ENCODE measurements around the gene ID3. TPM values are rescaled to one million over a fixed set of nuclear protein-coding genes. Genes with fewer than 3 reads are reported as not detected.

Gene ID3
- polyA plus RNA-seq, 1 donor from 2014 or later = 8.0 TPM

DNA sequence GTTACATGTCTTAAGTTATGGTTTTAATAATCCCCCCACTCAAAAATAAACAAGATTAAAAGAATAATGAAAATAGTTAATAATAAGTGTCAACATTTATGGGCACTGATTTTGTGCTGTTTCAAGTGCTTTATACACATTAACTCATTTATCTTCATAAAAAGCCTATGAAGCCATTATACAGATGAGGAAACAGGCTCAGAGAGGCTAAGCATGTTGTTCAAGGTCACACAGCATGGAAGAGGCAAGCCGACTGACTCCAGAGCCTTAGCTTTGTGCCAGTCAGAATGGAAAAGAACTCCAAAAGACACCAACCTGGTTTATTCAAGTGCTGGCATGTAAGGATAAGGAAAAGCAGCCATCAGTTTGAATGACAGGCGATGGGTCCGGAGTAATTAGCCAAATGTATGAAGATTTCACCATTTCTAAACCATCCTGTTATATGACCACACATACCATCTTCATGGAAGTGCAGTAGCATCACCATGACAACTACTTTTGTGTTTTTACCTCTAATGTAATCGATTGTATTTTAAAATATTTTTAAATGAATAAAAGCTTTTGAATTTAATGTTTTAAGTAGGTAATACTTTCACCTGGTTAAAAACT lies 14.4 kb upstream of the ID3 start:
- Histone ChIP-seq H3K36me3 (ENCODE audit: insufficient read depth, low read length) (no peaks in the 10 kb centered on the region), H3K79me2 (replicated peaks; ENCODE audit: insufficient read depth, low read length) (no peaks in the 10 kb centered on the region), H3K9me3 (ENCODE audit: low read length) (no peaks in the 10 kb centered on the region), H2AFZ (ENCODE audit: low read depth, low read length) (no peak overlapping the region), H3K27ac (ENCODE audit: low read length) (no peak overlapping the region), H4K20me1 (ENCODE audit: insufficient read depth) (no peaks in the 10 kb centered on the region), H3F3A (ENCODE audit: insufficient read depth, low read length, poor library complexity, severe bottlenecking) (no peaks in the 10 kb centered on the region), H3K9ac (ENCODE audit: low read length) (no peak overlapping the region), H3K4me3 (ENCODE audit: low read length) (no peak overlapping the region), H3K27me3 (ENCODE audit: insufficient read depth, low read depth, low read length) (peaks cover 4% of the 10 kb centered on the region), H3K4me2 (ENCODE audit: low read length) (no peak overlapping the region), H3K9me2 (ENCODE audit: insufficient read depth, low read length) (no peaks in the 10 kb centered on the region)
- no peak for TF ChIP-seq SMC3 (conservative IDR thresholded peaks at IDR 0.05; ENCODE audit: poor library complexity)
- TF ChIP-seq TAF1 (IDR thresholded peaks at IDR 0.05; ENCODE audit: low read depth) = no peak
- TF ChIP-seq RAD21 (conservative IDR thresholded peaks at IDR 0.05) = no peak
- no peak for TF ChIP-seq EZH2 (IDR thresholded peaks at IDR 0.05; ENCODE audit: borderline replicate concordance, insufficient read depth, low read length, poor library complexity, severe bottlenecking)
- TF ChIP-seq, protein P1, sequence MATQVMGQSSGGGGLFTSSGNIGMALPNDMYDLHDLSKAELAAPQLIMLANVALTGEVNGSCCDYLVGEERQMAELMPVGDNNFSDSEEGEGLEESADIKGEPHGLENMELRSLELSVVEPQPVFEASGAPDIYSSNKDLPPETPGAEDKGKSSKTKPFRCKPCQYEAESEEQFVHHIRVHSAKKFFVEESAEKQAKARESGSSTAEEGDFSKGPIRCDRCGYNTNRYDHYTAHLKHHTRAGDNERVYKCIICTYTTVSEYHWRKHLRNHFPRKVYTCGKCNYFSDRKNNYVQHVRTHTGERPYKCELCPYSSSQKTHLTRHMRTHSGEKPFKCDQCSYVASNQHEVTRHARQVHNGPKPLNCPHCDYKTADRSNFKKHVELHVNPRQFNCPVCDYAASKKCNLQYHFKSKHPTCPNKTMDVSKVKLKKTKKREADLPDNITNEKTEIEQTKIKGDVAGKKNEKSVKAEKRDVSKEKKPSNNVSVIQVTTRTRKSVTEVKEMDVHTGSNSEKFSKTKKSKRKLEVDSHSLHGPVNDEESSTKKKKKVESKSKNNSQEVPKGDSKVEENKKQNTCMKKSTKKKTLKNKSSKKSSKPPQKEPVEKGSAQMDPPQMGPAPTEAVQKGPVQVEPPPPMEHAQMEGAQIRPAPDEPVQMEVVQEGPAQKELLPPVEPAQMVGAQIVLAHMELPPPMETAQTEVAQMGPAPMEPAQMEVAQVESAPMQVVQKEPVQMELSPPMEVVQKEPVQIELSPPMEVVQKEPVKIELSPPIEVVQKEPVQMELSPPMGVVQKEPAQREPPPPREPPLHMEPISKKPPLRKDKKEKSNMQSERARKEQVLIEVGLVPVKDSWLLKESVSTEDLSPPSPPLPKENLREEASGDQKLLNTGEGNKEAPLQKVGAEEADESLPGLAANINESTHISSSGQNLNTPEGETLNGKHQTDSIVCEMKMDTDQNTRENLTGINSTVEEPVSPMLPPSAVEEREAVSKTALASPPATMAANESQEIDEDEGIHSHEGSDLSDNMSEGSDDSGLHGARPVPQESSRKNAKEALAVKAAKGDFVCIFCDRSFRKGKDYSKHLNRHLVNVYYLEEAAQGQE (IDR thresholded peaks at IDR 0.05; ENCODE audit: borderline replicate concordance) = no peak
- no peak for TF ChIP-seq EP300 (conservative IDR thresholded peaks at IDR 0.05; ENCODE audit: poor library complexity, severe bottlenecking)
- TF ChIP-seq, protein P2, sequence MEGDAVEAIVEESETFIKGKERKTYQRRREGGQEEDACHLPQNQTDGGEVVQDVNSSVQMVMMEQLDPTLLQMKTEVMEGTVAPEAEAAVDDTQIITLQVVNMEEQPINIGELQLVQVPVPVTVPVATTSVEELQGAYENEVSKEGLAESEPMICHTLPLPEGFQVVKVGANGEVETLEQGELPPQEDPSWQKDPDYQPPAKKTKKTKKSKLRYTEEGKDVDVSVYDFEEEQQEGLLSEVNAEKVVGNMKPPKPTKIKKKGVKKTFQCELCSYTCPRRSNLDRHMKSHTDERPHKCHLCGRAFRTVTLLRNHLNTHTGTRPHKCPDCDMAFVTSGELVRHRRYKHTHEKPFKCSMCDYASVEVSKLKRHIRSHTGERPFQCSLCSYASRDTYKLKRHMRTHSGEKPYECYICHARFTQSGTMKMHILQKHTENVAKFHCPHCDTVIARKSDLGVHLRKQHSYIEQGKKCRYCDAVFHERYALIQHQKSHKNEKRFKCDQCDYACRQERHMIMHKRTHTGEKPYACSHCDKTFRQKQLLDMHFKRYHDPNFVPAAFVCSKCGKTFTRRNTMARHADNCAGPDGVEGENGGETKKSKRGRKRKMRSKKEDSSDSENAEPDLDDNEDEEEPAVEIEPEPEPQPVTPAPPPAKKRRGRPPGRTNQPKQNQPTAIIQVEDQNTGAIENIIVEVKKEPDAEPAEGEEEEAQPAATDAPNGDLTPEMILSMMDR (IDR thresholded peaks at IDR 0.05; ENCODE audit: poor library complexity, severe bottlenecking) = no peak
- no peak for TF ChIP-seq POLR2AphosphoS5 (IDR thresholded peaks at IDR 0.05)
- TF ChIP-seq MXI1 (conservative IDR thresholded peaks at IDR 0.05; ENCODE audit: poor library complexity, severe bottlenecking) = no peak

DNA sequence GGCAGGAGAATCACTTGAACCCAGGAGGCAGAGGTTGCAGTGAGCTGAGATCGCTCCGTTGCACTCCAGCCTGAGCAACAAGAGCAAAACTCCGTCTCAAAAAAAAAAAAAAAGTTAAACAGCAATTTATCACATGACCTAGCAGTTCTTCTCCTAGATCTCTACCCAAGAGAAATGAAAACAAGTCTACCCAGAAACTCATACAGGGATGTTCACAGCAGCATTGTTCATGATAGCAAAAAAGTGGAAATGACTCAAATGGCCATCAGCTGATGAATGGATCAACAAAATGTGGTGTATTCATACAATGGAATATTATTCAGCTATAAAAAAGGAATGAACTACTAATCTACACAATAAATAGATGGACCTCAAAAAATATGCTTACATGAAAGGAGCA lies 12.2 kb upstream of the ID3 start:
- H3K4me2 ChIP-seq (ENCODE audit: low read length) = no peak overlapping the region
- H3K27me3 ChIP-seq (ENCODE audit: insufficient read depth, low read depth, low read length) = peaks cover 11% of the 10 kb centered on the region
- H2AFZ ChIP-seq (ENCODE audit: low read depth, low read length) = no peak overlapping the region
- H3K9me3 ChIP-seq (ENCODE audit: low read length) = no peaks in the 10 kb centered on the region
- no peaks in the 10 kb centered on the region for H3K79me2 ChIP-seq (replicated peaks; ENCODE audit: insufficient read depth, low read length)
- H3K27ac ChIP-seq (ENCODE audit: low read length) = no peak overlapping the region
- no peak overlapping the region for H3K4me3 ChIP-seq (ENCODE audit: low read length)
- H3K36me3 ChIP-seq (ENCODE audit: insufficient read depth, low read length) = no peaks in the 10 kb centered on the region
- H3F3A ChIP-seq (ENCODE audit: insufficient read depth, low read length, poor library complexity, severe bottlenecking) = no peaks in the 10 kb centered on the region
- no peaks in the 10 kb centered on the region for H3K9me2 ChIP-seq (ENCODE audit: insufficient read depth, low read length)
- H4K20me1 ChIP-seq (ENCODE audit: insufficient read depth) = no peaks in the 10 kb centered on the region
- no peak overlapping the region for H3K9ac ChIP-seq (ENCODE audit: low read length)
- no peak for TF ChIP-seq EP300 (conservative IDR thresholded peaks at IDR 0.05; ENCODE audit: poor library complexity, severe bottlenecking)
- no peak for TF ChIP-seq TAF1 (IDR thresholded peaks at IDR 0.05; ENCODE audit: low read depth)
- TF ChIP-seq, protein P1 (IDR thresholded peaks at IDR 0.05; ENCODE audit: borderline replicate concordance) = no peak
- TF ChIP-seq RAD21 (conservative IDR thresholded peaks at IDR 0.05) = no peak
- no peak for TF ChIP-seq MXI1 (conservative IDR thresholded peaks at IDR 0.05; ENCODE audit: poor library complexity, severe bottlenecking)
- TF ChIP-seq, protein P2 (IDR thresholded peaks at IDR 0.05; ENCODE audit: poor library complexity, severe bottlenecking) = no peak
- no peak for TF ChIP-seq SMC3 (conservative IDR thresholded peaks at IDR 0.05; ENCODE audit: poor library complexity)
- no peak for TF ChIP-seq EZH2 (IDR thresholded peaks at IDR 0.05; ENCODE audit: borderline replicate concordance, insufficient read depth, low read length, poor library complexity, severe bottlenecking)
- TF ChIP-seq POLR2AphosphoS5 (IDR thresholded peaks at IDR 0.05) = no peak

Measured in neural cell (in vitro differentiated cells).